WTC11 (cell line): Measurements from ENCODE around the gene MVD. TPM values are rescaled to one million over a fixed set of nuclear protein-coding genes. Genes with fewer than 3 reads are reported as not detected.

Experiments
- ATAC-seq: fragments of 200-7000 bp; cut with Tn5 transposase; 2 replicates; pipeline ENCODE4 v1.10.0; 2021; ENCODE audit warnings: mild to moderate bottlenecking, moderate library complexity
- CTCF ChIA-PET: fragments of 300-600 bp; sonication (Branson Sonifier 250); formaldehyde crosslinking; loops from one replicate; lab custom pipeline; 2021; ENCODE audit warnings: antibody characterized with exemption; lab: Charles Lee
- POLR2A ChIA-PET: fragments of 350-600 bp; sonication (Branson Sonifier 250); formaldehyde crosslinking; loops from one replicate; lab custom pipeline; 2021; ENCODE audit warnings: antibody characterized with exemption; lab: Charles Lee
- DNase-seq: peaks from one replicate; pipeline ENCODE4 v3.0.0; 2021; ENCODE audit warnings: low spot score
- H3K27ac Mint-ChIP-seq: 2 replicates; pipeline ENCODE4 v1.8.0; 2021; ENCODE audit warnings: mixed read lengths
- H3K27me3 Mint-ChIP-seq: 2 replicates; pipeline ENCODE4 v1.8.0; 2021; ENCODE audit warnings: low read depth, mild to moderate bottlenecking, moderate library complexity, mixed read lengths
- H3K36me3 Mint-ChIP-seq: 2 replicates; pipeline ENCODE4 v1.8.0; 2021; ENCODE audit warnings: mixed read lengths
- H3K4me1 Mint-ChIP-seq: 2 replicates; pipeline ENCODE4 v1.8.0; 2022; ENCODE audit warnings: mixed read lengths
- H3K4me3 Mint-ChIP-seq: 2 replicates; pipeline ENCODE4 v1.8.0; 2021; ENCODE audit warnings: mild to moderate bottlenecking, moderate library complexity, mixed read lengths
- H3K9me3 Mint-ChIP-seq: 2 replicates; pipeline ENCODE4 v1.8.0; 2021; ENCODE audit warnings: mixed read lengths
- JAZF1 ChIP-seq: fragments of 250-450 bp; sonication (Bioruptor Pico); IDR thresholded peaks from 2 replicates; pipeline ENCODE4 v1.9.0; 2021; ENCODE audit warnings: moderate library complexity, mild to moderate bottlenecking, inconsistent platforms
- MYBL2 ChIP-seq: sonication (generic); formaldehyde crosslinking; IDR thresholded peaks from 2 replicates; pipeline ENCODE4 v1.8.1; 2023; ENCODE audit warnings: mild to moderate bottlenecking, moderate library complexity, missing genetic modification reagents
- OVOL2 ChIP-seq: fragments of 250-450 bp; sonication (Bioruptor Pico); IDR thresholded peaks from 2 replicates; pipeline ENCODE4 v1.9.0; 2021; ENCODE audit warnings: mild to moderate bottlenecking, borderline replicate concordance
- STAT6 ChIP-seq: sonication (generic); formaldehyde crosslinking; conservative IDR thresholded peaks from 2 replicates; pipeline ENCODE4 v1.8.1; 2023; ENCODE audit warnings: mild to moderate bottlenecking, low read depth, missing genetic modification reagents, moderate library complexity
- TCF7 ChIP-seq: sonication (generic); formaldehyde crosslinking; IDR thresholded peaks from 2 replicates; pipeline ENCODE4 v1.8.0; 2022; ENCODE audit warnings: mild to moderate bottlenecking, low read depth, missing genetic modification reagents, moderate library complexity
- TEAD1 ChIP-seq: sonication (generic); formaldehyde crosslinking; IDR thresholded peaks from 2 replicates; pipeline ENCODE4 v1.8.0; 2022; ENCODE audit warnings: mild to moderate bottlenecking, missing genetic modification reagents
- total RNA-seq: library from RNA; stranded (reverse); gene quantifications from 3 replicates; pipeline ENCODE4 v1.2.3, GENCODE V29; 2021
- TF ChIP-seq, protein P1 (sequence below): sonication (generic); formaldehyde crosslinking; IDR thresholded peaks from 2 replicates; pipeline ENCODE4 v1.8.1; 2023; ENCODE audit warnings: mild to moderate bottlenecking, missing genetic modification reagents
- TF ChIP-seq, protein P2 (sequence below): fragments of 250-450 bp; sonication (Bioruptor Pico); IDR thresholded peaks from 2 replicates; pipeline ENCODE4 v1.9.0; 2021; ENCODE audit warnings: mild to moderate bottlenecking, borderline replicate concordance
- TF ChIP-seq, protein P3 (sequence below): sonication (generic); formaldehyde crosslinking; IDR thresholded peaks from 2 replicates; pipeline ENCODE4 v1.8.0; 2023; ENCODE audit warnings: missing genetic modification reagents, mild to moderate bottlenecking, borderline replicate concordance
- TF ChIP-seq, protein P4 (sequence below): sonication (generic); formaldehyde crosslinking; IDR thresholded peaks from 2 replicates; pipeline ENCODE4 v1.8.1; 2022; ENCODE audit warnings: mild to moderate bottlenecking, missing genetic modification reagents, moderate library complexity, borderline replicate concordance

The MVD gene
- total RNA-seq, 1 experiment from 2014 or later = 113 TPM

GRCh38 chr16:88646345-88647034, 16.4 kb downstream of the MVD start:
- POLR2A ChIA-PET = no interaction called here
- peaks cover 3% of the 10 kb centered on the region for H3K36me3 Mint-ChIP-seq
- no peak overlapping the region for H3K27ac Mint-ChIP-seq

More at GRCh38 chr16:88646345-88647034, 16.4 kb downstream of the MVD start:
- DNase-seq (peak; percentile 11), ATAC-seq (no peak)
- TF ChIP-seq, protein P1, sequence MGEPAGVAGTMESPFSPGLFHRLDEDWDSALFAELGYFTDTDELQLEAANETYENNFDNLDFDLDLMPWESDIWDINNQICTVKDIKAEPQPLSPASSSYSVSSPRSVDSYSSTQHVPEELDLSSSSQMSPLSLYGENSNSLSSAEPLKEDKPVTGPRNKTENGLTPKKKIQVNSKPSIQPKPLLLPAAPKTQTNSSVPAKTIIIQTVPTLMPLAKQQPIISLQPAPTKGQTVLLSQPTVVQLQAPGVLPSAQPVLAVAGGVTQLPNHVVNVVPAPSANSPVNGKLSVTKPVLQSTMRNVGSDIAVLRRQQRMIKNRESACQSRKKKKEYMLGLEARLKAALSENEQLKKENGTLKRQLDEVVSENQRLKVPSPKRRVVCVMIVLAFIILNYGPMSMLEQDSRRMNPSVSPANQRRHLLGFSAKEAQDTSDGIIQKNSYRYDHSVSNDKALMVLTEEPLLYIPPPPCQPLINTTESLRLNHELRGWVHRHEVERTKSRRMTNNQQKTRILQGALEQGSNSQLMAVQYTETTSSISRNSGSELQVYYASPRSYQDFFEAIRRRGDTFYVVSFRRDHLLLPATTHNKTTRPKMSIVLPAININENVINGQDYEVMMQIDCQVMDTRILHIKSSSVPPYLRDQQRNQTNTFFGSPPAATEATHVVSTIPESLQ (CRISPR knock-in tag) = no peak
- TF ChIP-seq, protein P2, sequence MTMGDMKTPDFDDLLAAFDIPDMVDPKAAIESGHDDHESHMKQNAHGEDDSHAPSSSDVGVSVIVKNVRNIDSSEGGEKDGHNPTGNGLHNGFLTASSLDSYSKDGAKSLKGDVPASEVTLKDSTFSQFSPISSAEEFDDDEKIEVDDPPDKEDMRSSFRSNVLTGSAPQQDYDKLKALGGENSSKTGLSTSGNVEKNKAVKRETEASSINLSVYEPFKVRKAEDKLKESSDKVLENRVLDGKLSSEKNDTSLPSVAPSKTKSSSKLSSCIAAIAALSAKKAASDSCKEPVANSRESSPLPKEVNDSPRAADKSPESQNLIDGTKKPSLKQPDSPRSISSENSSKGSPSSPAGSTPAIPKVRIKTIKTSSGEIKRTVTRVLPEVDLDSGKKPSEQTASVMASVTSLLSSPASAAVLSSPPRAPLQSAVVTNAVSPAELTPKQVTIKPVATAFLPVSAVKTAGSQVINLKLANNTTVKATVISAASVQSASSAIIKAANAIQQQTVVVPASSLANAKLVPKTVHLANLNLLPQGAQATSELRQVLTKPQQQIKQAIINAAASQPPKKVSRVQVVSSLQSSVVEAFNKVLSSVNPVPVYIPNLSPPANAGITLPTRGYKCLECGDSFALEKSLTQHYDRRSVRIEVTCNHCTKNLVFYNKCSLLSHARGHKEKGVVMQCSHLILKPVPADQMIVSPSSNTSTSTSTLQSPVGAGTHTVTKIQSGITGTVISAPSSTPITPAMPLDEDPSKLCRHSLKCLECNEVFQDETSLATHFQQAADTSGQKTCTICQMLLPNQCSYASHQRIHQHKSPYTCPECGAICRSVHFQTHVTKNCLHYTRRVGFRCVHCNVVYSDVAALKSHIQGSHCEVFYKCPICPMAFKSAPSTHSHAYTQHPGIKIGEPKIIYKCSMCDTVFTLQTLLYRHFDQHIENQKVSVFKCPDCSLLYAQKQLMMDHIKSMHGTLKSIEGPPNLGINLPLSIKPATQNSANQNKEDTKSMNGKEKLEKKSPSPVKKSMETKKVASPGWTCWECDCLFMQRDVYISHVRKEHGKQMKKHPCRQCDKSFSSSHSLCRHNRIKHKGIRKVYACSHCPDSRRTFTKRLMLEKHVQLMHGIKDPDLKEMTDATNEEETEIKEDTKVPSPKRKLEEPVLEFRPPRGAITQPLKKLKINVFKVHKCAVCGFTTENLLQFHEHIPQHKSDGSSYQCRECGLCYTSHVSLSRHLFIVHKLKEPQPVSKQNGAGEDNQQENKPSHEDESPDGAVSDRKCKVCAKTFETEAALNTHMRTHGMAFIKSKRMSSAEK (CRISPR knock-in tag) = no peak
- no peak for TF ChIP-seq STAT6 (CRISPR knock-in tag)
- TF ChIP-seq TCF7 (CRISPR knock-in tag) = no peak
- TF ChIP-seq, protein P3, sequence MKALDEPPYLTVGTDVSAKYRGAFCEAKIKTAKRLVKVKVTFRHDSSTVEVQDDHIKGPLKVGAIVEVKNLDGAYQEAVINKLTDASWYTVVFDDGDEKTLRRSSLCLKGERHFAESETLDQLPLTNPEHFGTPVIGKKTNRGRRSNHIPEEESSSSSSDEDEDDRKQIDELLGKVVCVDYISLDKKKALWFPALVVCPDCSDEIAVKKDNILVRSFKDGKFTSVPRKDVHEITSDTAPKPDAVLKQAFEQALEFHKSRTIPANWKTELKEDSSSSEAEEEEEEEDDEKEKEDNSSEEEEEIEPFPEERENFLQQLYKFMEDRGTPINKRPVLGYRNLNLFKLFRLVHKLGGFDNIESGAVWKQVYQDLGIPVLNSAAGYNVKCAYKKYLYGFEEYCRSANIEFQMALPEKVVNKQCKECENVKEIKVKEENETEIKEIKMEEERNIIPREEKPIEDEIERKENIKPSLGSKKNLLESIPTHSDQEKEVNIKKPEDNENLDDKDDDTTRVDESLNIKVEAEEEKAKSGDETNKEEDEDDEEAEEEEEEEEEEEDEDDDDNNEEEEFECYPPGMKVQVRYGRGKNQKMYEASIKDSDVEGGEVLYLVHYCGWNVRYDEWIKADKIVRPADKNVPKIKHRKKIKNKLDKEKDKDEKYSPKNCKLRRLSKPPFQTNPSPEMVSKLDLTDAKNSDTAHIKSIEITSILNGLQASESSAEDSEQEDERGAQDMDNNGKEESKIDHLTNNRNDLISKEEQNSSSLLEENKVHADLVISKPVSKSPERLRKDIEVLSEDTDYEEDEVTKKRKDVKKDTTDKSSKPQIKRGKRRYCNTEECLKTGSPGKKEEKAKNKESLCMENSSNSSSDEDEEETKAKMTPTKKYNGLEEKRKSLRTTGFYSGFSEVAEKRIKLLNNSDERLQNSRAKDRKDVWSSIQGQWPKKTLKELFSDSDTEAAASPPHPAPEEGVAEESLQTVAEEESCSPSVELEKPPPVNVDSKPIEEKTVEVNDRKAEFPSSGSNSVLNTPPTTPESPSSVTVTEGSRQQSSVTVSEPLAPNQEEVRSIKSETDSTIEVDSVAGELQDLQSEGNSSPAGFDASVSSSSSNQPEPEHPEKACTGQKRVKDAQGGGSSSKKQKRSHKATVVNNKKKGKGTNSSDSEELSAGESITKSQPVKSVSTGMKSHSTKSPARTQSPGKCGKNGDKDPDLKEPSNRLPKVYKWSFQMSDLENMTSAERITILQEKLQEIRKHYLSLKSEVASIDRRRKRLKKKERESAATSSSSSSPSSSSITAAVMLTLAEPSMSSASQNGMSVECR = no peak
- no peak for TF ChIP-seq OVOL2 (CRISPR knock-in tag)
- no peak for TF ChIP-seq MYBL2 (CRISPR knock-in tag)
- TF ChIP-seq JAZF1 = no peak
- TF ChIP-seq, protein P4, sequence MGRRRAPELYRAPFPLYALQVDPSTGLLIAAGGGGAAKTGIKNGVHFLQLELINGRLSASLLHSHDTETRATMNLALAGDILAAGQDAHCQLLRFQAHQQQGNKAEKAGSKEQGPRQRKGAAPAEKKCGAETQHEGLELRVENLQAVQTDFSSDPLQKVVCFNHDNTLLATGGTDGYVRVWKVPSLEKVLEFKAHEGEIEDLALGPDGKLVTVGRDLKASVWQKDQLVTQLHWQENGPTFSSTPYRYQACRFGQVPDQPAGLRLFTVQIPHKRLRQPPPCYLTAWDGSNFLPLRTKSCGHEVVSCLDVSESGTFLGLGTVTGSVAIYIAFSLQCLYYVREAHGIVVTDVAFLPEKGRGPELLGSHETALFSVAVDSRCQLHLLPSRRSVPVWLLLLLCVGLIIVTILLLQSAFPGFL = no peak
- TF ChIP-seq TEAD1 (CRISPR knock-in tag) = no peak
- no peaks in the 10 kb centered on the region for H3K9me3 Mint-ChIP-seq
- no peaks in the 10 kb centered on the region; the same call in 1 of the 2 replicates for H3K27me3 Mint-ChIP-seq
- no peak overlapping the region for H3K4me3 Mint-ChIP-seq
- CTCF ChIA-PET = interaction anchor here (1.0 to 1.9 kb wide), 2 partner anchors 8 to 76 kb away, joined by 3 to 4 read pairs; partner anchors contain the start of genes IL17C and ZC3H18
- H3K4me1 Mint-ChIP-seq = peaks cover 10% of the 10 kb centered on the region
